Trophoblast cell (in vitro differentiated cells and primary cell): ENCODE data around the gene ASIC1.
A peak's percentile ranks its signal among the peaks of the same experiment; 100 is the strongest.

Experiments used
- DNase-seq, 2 donors: peaks; one replicate each; pipeline ENCODE4 v3.0.0-alpha.2; 2016
- H2AFZ ChIP-seq: 2 replicates; pipeline ENCODE4 v1.6.1; 2013; ENCODE audit warnings: low read length, moderate library complexity, mild to moderate bottlenecking; ENCODE audit not compliant: insufficient read depth, poor library complexity
- H2AK5ac ChIP-seq: 2 replicates; pipeline ENCODE4 v1.6.1; 2013; ENCODE audit warnings: mild to moderate bottlenecking, low read length
- H2BK120ac ChIP-seq: 2 replicates; pipeline ENCODE4 v1.6.1; 2013; ENCODE audit warnings: low read length, mild to moderate bottlenecking, moderate library complexity; ENCODE audit not compliant: insufficient read depth, poor library complexity
- H2BK12ac ChIP-seq: 2 replicates; pipeline ENCODE4 v1.6.1; 2013; ENCODE audit warnings: mild to moderate bottlenecking, low read length, moderate library complexity
- H2BK5ac ChIP-seq: 2 replicates; pipeline ENCODE4 v1.6.1; 2013; ENCODE audit warnings: low read length, low read depth, moderate library complexity, mild to moderate bottlenecking; ENCODE audit not compliant: poor library complexity
- H3K14ac ChIP-seq: 2 replicates; pipeline ENCODE4 v1.6.1; 2013; ENCODE audit warnings: mild to moderate bottlenecking, low read length
- H3K18ac ChIP-seq: 2 replicates; pipeline ENCODE4 v1.6.1; 2013; ENCODE audit warnings: mild to moderate bottlenecking, low read length
- H3K23ac ChIP-seq: 2 replicates; pipeline ENCODE4 v1.6.1; 2013; ENCODE audit warnings: low read length
- H3K27ac ChIP-seq: 2 replicates; pipeline ENCODE4 v1.5.1; 2013; ENCODE audit warnings: low read depth, mild to moderate bottlenecking, inconsistent platforms, low read length, moderate library complexity
- H3K27me3 ChIP-seq: 2 replicates; pipeline ENCODE4 v1.6.1; 2013; ENCODE audit warnings: inconsistent platforms, mild to moderate bottlenecking, low read length, moderate library complexity; ENCODE audit not compliant: insufficient read depth
- H3K36me3 ChIP-seq, 2 experiments: 1 replicate in 1 of 2; 2 replicates in 1 of 2; pipeline ENCODE4 v1.6.1; 2013; ENCODE audit warnings: low read length in 2 of 2, mild to moderate bottlenecking in 2 of 2, moderate library complexity in 1 of 2; ENCODE audit not compliant: insufficient read depth in 2 of 2, control insufficient read depth in 1 of 2
- H3K4ac ChIP-seq: 2 replicates; pipeline ENCODE4 v1.6.1; 2013; ENCODE audit warnings: low read depth, mild to moderate bottlenecking, low read length, moderate library complexity
- H3K4me1 ChIP-seq, 2 experiments: 1 replicate in 1 of 2; 2 replicates in 1 of 2; pipeline ENCODE4 v1.6.1; 2013; ENCODE audit warnings: low read length in 2 of 2, mild to moderate bottlenecking in 2 of 2, moderate library complexity in 1 of 2; ENCODE audit not compliant: insufficient read depth in 2 of 2, control insufficient read depth in 1 of 2
- H3K4me2 ChIP-seq: 2 replicates; pipeline ENCODE4 v1.6.1; 2013; ENCODE audit warnings: inconsistent platforms, mild to moderate bottlenecking, low read length, moderate library complexity
- H3K4me3 ChIP-seq: 2 replicates; pipeline ENCODE4 v1.5.1; 2013; ENCODE audit warnings: mild to moderate bottlenecking, low read depth, low read length, inconsistent platforms
- H3K79me1 ChIP-seq: one replicate; pipeline ENCODE4 v1.6.1; 2013; ENCODE audit warnings: low read length
- H3K79me2 ChIP-seq: 2 replicates; pipeline ENCODE4 v1.6.1; 2013; ENCODE audit warnings: low read length, mild to moderate bottlenecking; ENCODE audit not compliant: control insufficient read depth, insufficient read depth, poor library complexity
- H3K9ac ChIP-seq: 2 replicates; pipeline ENCODE4 v1.6.1; 2013; ENCODE audit warnings: mild to moderate bottlenecking, low read length
- H3K9me3 ChIP-seq: 2 replicates; pipeline ENCODE4 v1.6.1; 2013; ENCODE audit warnings: low read depth, mild to moderate bottlenecking, control low read depth, inconsistent platforms, low read length; ENCODE audit not compliant: insufficient read depth
- H4K12ac ChIP-seq: 2 replicates; pipeline ENCODE4 v1.6.1; 2013; ENCODE audit warnings: low read depth, mild to moderate bottlenecking, low read length, moderate library complexity
- H4K8ac ChIP-seq: 2 replicates; pipeline ENCODE4 v1.6.1; 2013; ENCODE audit warnings: low read depth, mild to moderate bottlenecking, low read length, moderate library complexity
- H4K91ac ChIP-seq: one replicate; pipeline ENCODE4 v1.6.1; 2013; ENCODE audit warnings: low read depth, mild to moderate bottlenecking, low read length, moderate library complexity
- WGBS: extraction: QIAGEN DNeasy Blood & Tissue Kit; methylation state at CpG from one replicate; pipeline ENCODE4 v1.1.7; 2013; ENCODE audit warnings: missing lambda C conversion rate; ENCODE audit not compliant: insufficient read length, insufficient coverage; ENCODE audit errors: extremely low coverage; 5-methylcytosine and 5-hydroxymethylcytosine counted together

The ASIC1 gene

GRCh38 chr12:50105913-50106450 is 48.6 kb downstream of the ASIC1 start:
- Histone ChIP-seq H3K79me1 (peaks cover 3% of the 10 kb centered on the region), H2AK5ac (no peak overlapping the region), H3K36me3 (peaks cover 0 to 2% of the 10 kb centered on the region in 2 experiments), H3K9ac (no peak overlapping the region), H2BK5ac (no peak overlapping the region), H3K4me3 (no peak overlapping the region), H4K8ac (no peak overlapping the region), H3K27me3 (no peaks in the 10 kb centered on the region), H3K27ac (no peak overlapping the region), H4K91ac (no peak overlapping the region), H2BK12ac (no peak overlapping the region), H3K9me3 (no peaks in the 10 kb centered on the region), H3K79me2 (no peaks in the 10 kb centered on the region), H3K14ac (no peak overlapping the region), H4K12ac (no peak overlapping the region), H2AFZ (no peak overlapping the region), H2BK120ac (no peak overlapping the region), H3K4ac (no peak overlapping the region), H3K18ac (no peak overlapping the region), H3K23ac (no peak overlapping the region), H3K4me1 (peaks cover 7% of the 10 kb centered on the region in 2 experiments), H3K4me2 (no peak overlapping the region)
- peak in 1 of 2 donors; percentile 54 for DNase-seq
- no CpG with 5 or more reads among the region's 12 CpGs for WGBS

GRCh38 chr12:50106907-50107306 is 49.5 kb downstream of the ASIC1 start:
- Histone ChIP-seq H3K4me3 (no peak overlapping the region), H2AK5ac (no peak overlapping the region), H3K14ac (no peak overlapping the region), H3K18ac (no peak overlapping the region), H3K27ac (no peak overlapping the region), H2BK120ac (no peak overlapping the region), H3K36me3 (no peaks in the 10 kb centered on the region), H3K23ac (no peak overlapping the region), H4K12ac (no peak overlapping the region), H3K79me2 (no peaks in the 10 kb centered on the region), H2BK5ac (no peak overlapping the region), H3K27me3 (no peaks in the 10 kb centered on the region), H2AFZ (no peak overlapping the region), H3K4me1 (peaks cover 10 to 12% of the 10 kb centered on the region in 2 experiments), H2BK12ac (no peak overlapping the region), H3K79me1 (peaks cover 5% of the 10 kb centered on the region), H3K9ac (no peak overlapping the region), H3K9me3 (no peaks in the 10 kb centered on the region), H4K8ac (no peak overlapping the region), H3K4ac (no peak overlapping the region), H4K91ac (no peak overlapping the region), H3K4me2 (no peak overlapping the region)
- DNase-seq, result no peak
- no CpG with 5 or more reads among the region's 3 CpGs for WGBS

GRCh38 chr12:50107416-50108268 is 50.2 kb downstream of the ASIC1 start:
- H3K27me3 ChIP-seq, result no peaks in the 10 kb centered on the region
- no peak overlapping the region for H2BK120ac ChIP-seq
- no peak overlapping the region for H3K23ac ChIP-seq
- H4K8ac ChIP-seq, result no peak overlapping the region
- H2BK12ac ChIP-seq, result no peak overlapping the region
- no CpG with 5 or more reads among the region's 17 CpGs for WGBS
- H3K27ac ChIP-seq, result no peak overlapping the region
- no peaks in the 10 kb centered on the region for H3K36me3 ChIP-seq
- no peaks in the 10 kb centered on the region for H3K79me2 ChIP-seq
- no peak overlapping the region for H2AFZ ChIP-seq
- no peak overlapping the region for H3K9ac ChIP-seq
- H3K4me2 ChIP-seq, result no peak overlapping the region
- H3K14ac ChIP-seq, result no peak overlapping the region
- no peak overlapping the region for H4K12ac ChIP-seq
- no peak overlapping the region for H2BK5ac ChIP-seq
- no peak overlapping the region for H3K18ac ChIP-seq
- DNase-seq, result no peak
- H3K4me3 ChIP-seq, result no peak overlapping the region
- no peak overlapping the region for H4K91ac ChIP-seq
- H2AK5ac ChIP-seq, result no peak overlapping the region
- no peaks in the 10 kb centered on the region for H3K9me3 ChIP-seq
- H3K79me1 ChIP-seq, result peaks cover 5% of the 10 kb centered on the region
- H3K4ac ChIP-seq, result no peak overlapping the region
- peaks cover 10 to 12% of the 10 kb centered on the region in 2 experiments for H3K4me1 ChIP-seq

- Histone ChIP-seq H3K23ac (no peak overlapping the region), H3K9me3 (no peaks in the 10 kb centered on the region), H3K4me3 (no peak overlapping the region), H4K8ac (no peak overlapping the region), H2BK5ac (no peak overlapping the region), H2AK5ac (no peak overlapping the region), H4K91ac (no peak overlapping the region), H3K14ac (no peak overlapping the region), H3K9ac (no peak overlapping the region), H3K79me1 (peaks cover 5% of the 10 kb centered on the region), H3K79me2 (no peaks in the 10 kb centered on the region), H3K4ac (no peak overlapping the region), H2BK120ac (no peak overlapping the region), H4K12ac (no peak overlapping the region), H3K27ac (no peak overlapping the region), H3K4me2 (no peak overlapping the region), H3K4me1 (peaks cover 12 to 14% of the 10 kb centered on the region in 2 experiments), H3K27me3 (no peaks in the 10 kb centered on the region), H2BK12ac (no peak overlapping the region), H3K18ac (no peak overlapping the region), H3K36me3 (no peaks in the 10 kb centered on the region), H2AFZ (no peak overlapping the region)
- DNase-seq, result no peak
- no CpG with 5 or more reads among the region's 3 CpGs for WGBS
Measured at GRCh38 chr12:50109319-50109718, 51.9 kb downstream of the ASIC1 start.
